GM18870 (cell line): ENCODE measurements around the gene MAPT.

Experiments used
- ATAC-seq: cut with Tn5 transposase; IDR thresholded peaks from one replicate; pipeline ENCODE4 v1.9.1; 2021; ENCODE audit warnings: moderate library complexity; ENCODE audit not compliant: unreplicated experiment

The MAPT gene

GRCh38 chr17:45969726-45970125 lies 75.4 kb downstream of the MAPT start:
- no peak for ATAC-seq

DNA sequence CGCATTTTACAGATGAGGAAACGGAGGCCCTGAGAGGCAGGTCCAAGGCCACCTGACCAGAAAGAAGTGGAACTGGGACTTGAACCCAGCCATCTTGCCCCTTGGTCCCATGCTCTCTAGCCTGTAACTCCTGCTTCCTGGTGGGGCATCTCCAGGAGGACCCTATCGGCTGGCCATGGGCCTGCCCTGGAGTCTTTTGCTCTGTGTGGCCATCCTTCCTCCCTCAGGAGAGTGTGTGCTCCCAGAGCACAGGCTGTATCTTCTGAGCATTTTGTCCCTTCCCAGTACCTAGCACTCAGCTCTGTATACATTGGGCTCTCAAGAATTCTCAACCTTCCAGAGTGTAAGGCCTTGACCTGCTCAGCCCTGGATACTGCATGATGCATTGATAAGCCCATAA lies 76.3 kb downstream of the MAPT start:
- no peak for ATAC-seq

DNA sequence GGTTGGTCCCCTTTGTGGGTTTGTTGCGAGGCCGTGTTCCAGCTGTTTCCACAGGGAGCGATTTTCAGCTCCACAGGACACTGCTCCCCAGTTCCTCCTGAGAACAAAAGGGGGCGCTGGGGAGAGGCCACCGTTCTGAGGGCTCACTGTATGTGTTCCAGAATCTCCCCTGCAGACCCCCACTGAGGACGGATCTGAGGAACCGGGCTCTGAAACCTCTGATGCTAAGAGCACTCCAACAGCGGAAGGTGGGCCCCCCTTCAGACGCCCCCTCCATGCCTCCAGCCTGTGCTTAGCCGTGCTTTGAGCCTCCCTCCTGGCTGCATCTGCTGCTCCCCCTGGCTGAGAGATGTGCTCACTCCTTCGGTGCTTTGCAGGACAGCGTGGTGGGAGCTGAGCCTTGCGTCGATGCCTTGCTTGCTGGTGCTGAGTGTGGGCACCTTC lies 77.4 kb downstream of the MAPT start:
- ATAC-seq, result no peak

GRCh38 chr17:45972531-45972930 lies 78.2 kb downstream of the MAPT start:
- ATAC-seq, result no peak

DNA sequence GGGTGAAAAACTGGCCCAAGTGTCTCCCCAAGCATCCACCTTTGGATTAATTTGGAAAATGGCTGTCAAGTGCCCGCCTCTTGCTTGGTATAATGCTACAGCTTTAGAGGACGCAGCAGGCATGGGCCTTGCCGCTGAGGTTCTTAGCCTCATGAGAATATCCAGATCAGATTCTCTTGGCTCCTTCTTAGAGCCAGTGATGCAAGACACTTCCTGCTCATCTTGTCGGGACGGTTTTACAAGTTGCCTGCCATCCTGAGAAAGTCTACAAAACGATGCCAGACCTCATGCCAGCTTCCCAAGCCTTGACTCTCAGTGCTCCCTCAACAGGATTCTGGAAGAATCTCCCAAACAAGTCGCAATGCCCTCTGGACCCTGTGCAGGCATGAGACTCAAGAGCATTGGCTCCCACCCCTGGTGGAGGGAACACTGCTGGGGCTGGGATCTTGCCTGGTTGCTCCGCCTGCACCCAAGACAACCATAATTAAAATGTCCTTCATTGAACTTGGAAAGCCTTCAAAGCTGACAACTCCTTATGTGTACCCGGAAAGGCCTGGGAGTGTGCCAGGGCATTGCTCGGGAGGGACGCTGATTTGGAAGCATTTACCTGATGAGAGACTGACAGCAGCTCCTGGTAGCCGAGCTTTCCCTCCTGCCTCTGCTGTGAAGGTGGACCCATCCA lies 78.9 kb downstream of the MAPT start:
- no peak for ATAC-seq

- no peak for ATAC-seq
Measured at GRCh38 chr17:45973946-45974859, 79.8 kb downstream of the MAPT start.

DNA sequence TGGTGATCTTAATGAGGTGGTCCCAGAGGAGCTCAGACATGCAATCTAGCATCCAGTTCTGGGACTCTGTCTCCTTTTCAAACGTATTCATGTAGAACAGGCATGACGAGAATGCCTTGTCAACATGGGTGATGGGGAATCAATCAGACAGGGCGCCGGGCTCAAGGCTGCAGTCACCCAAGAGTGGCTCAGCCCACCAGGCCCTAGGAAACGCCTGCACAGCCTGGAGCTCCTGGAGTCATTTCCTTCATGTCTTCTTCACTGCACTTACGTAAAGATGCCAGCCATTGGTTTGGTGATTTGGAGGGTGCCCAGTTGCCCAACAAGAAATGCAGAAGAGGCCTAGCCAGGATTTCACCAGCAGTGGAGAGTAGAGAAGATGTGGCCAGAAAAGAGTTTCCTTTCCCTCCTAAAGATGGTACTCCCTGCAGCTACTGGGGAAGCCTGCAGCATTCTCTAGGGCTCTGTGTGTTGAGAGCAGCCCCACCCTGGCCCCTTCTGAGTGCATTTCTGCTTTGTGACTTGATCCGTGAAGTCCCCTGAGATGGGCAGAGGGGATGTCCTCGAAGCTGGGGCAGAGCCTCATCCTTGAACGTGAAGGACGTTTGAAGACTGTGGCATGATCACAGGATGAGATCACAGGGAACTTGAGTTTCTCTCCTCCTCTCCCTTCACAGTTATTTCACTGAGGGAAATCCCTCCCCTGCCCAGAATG lies 80.7 kb downstream of the MAPT start:
- ATAC-seq, result no peak

DNA sequence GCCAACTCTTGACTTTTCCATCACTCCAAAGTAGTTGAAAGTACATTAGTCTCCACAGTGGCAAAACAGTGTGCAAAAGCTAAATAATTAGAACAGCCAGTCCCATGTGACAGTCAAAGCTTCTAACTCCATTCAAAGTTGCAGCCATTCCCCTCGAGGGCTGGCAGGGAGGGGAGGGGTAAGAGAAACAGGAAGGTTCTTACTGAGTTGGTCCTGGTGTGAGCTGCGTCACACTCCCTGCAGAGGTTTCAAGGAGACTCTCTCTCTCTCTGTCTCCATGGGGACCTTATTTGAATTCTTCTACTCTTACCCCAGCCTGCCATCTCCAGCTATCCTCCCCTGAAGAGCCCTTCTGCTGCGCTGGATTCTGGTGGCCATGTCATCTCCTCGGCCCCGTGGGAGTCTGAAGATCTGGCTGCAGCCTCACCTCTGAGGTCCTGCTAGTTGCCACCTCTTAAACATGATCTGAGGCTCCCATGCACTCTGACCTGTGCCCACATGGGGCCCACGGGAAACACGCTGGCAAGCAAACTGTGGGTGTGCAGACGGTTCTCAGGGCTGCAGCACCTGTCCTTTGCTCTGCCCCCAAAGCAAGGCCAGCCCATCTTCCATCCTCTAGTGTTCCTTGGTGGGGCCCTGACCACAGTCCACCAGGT lies 81.4 kb downstream of the MAPT start:
- ATAC-seq, result no peak

DNA sequence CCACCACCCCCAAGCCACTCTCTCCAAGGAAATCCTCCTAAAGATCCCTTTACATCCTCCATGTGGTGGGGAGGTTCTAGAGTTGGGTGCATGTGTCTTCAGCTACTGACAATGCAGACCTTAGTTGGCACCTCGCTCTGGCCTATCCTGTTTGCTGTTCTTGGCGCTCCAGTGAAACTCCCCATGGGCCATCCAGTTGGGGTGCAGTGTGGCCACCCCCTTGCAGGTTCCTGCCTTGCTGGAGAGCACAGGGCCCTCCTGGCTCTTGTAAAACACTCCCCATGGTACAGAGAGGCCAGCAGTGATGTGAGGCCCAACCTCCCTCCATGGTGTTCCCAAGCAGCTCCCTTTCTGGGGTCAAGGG lies 82.0 kb downstream of the MAPT start:
- no peak for ATAC-seq

- ATAC-seq, result no peak
Measured at GRCh38 chr17:45976755-45977505, 82.6 kb downstream of the MAPT start.

- ATAC-seq, result no peak
Measured at GRCh38 chr17:45977506-45977824, 83.1 kb downstream of the MAPT start.

GRCh38 chr17:45977976-45978626 lies 83.7 kb downstream of the MAPT start:
- ATAC-seq, result no peak

DNA sequence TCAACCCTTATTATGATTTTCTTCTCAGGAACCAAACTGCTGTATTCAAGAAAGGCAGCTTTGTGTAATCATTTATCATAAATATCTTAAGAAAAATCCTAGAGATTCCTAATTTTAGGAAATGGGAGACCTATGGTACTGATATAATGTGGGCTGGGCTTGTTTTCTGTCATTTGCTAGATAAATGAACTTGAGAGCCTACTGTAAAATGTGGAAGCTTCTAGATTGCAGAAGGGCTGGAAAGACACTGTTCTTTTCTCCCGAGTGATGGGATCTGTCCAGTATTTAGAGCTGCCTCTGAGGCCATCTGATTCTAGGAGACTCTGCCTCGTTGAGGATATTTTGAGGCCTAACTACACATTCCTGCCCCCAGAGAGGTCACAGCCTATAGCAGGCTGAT lies 84.8 kb downstream of the MAPT start:
- no peak for ATAC-seq

DNA sequence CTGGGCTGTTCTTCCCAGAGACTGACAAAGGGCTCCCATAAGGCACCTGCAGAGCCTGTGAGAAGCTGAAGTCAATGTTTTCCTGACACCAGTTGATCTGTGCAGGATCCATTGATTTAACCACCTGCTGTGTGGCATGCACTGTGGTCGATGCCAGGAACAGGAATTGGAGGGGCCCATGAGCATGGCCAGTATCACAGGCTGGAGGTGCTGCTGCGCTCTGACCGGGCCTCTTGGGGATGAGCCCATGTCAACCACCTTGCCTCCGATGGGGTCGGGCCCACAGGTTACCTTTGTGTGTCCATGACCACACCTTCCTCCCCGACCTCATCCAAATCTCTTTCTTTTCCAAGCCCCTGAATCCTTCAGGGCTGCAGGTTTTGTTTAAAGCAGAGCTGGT lies 86.5 kb downstream of the MAPT start:
- ATAC-seq, result no peak

DNA sequence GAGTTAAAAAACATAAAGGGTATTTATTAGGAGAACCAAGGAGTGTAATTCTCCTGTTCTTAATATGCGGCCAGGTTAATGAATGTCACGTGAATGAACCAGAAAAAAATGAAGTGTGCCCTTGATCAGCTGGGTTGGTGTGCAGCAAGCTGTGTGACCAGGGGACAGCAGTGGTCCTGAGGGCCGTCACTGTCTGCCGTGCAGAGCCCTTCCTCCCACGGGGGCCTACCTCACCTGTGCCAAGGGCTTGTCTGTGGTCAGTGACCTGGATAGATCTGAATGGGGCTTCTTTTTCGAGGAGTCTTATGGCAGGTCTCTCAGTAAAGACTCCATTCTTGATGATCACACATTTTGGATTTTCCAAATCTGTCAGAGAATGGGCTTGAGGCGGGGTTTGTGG lies 87.0 kb downstream of the MAPT start:
- no peak for ATAC-seq

DNA sequence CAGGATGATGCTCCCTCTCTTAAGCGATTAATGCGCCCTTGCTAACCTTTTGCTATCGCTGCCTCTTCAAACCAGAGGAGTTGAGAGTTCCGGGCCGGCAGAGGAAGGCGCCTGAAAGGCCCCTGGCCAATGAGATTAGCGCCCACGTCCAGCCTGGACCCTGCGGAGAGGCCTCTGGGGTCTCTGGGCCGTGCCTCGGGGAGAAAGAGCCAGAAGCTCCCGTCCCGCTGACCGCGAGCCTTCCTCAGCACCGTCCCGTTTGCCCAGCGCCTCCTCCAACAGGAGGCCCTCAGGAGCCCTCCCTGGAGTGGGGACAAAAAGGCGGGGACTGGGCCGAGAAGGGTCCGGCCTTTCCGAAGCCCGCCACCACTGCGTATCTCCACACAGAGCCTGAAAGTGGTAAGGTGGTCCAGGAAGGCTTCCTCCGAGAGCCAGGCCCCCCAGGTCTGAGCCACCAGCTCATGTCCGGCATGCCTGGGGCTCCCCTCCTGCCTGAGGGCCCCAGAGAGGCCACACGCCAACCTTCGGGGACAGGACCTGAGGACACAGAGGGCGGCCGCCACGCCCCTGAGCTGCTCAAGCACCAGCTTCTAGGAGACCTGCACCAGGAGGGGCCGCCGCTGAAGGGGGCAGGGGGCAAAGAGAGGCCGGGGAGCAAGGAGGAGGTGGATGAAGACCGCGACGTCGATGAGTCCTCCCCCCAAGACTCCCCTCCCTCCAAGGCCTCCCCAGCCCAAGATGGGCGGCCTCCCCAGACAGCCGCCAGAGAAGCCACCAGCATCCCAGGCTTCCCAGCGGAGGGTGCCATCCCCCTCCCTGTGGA lies 88.6 kb downstream of the MAPT start:
- no peak for ATAC-seq

- no peak for ATAC-seq
Measured at GRCh38 chr17:45983614-45984310, 89.4 kb downstream of the MAPT start.

DNA sequence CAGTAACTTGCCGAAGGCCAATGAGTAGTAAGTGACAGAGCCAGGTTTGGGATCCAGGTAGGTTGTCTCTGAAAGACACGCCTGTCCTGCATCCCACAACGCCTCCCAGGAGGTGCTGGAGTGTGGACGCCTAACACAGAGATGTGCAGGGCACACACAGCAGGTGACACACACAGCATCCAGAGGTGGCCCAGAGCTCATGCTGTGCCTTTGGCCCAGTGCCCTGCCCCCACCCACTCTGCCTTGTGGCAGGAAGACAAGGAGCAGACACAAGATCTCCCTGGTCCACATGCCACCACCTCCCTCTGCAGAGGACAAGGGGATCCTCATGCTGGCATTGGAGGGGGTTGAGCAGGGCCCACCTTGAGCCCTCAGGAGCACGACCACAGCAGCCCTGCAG lies 90.0 kb downstream of the MAPT start:
- no peak for ATAC-seq

GRCh38 chr17:45985447-45985846 lies 91.1 kb downstream of the MAPT start:
- no peak for ATAC-seq
